ENCODE data around the gene DENND4B. TPM values are rescaled to one million over a fixed set of nuclear protein-coding genes. Genes with fewer than 3 reads are reported as not detected.
A peak's percentile ranks its signal among the peaks of the same experiment; 100 is the strongest.

Gene DENND4B
- total and polyA plus RNA-seq, 9 of the 15 experiments (the other 6 are each of a cell fraction or from before 2014, with no cell fraction given), result 9.5 to 80.5 (median 23.1) TPM

- TF ChIP-seq MAZ (CRISPR knock-in tag; conservative IDR thresholded peaks at IDR 0.05 in 1 of 2, IDR thresholded peaks at IDR 0.05 in 1 of 2) (peak; percentile 71 to 83), GATA2 (CRISPR knock-in tag; IDR thresholded peaks at IDR 0.05) (no peak), BDP1 (IDR thresholded peaks at IDR 0.05; ENCODE audit: insufficient read depth, insufficient read length) (no peak), REST (IDR thresholded peaks at IDR 0.05; ENCODE audit: borderline replicate concordance) (peak; percentile 81), REST (CRISPR knock-in tag; IDR thresholded peaks at IDR 0.05; ENCODE audit: low read depth) (no peak), ZNF354B (CRISPR knock-in tag; IDR thresholded peaks at IDR 0.05) (no peak), KDM1A (IDR thresholded peaks at IDR 0.05) (no peak), RBFOX2 (IDR thresholded peaks at IDR 0.05; ENCODE audit: low read depth, low read length) (peak; percentile 96), MYNN (IDR thresholded peaks at IDR 0.05) (no peak), MYNN (CRISPR knock-in tag; IDR thresholded peaks at IDR 0.05) (no peak), ATF7 (IDR thresholded peaks at IDR 0.05) (peak; percentile 76), NR2F6 (CRISPR knock-in tag; IDR thresholded peaks at IDR 0.05) (no peak)
Measured at GRCh38 chr1:153967107-153967999, 20.8 kb upstream of the DENND4B start, which contains the start of gene CREB3L4 (continued).

All from K562 (cell line).